Measurements from ENCODE around the gene CCDC88A. TPM values are rescaled to one million over a fixed set of nuclear protein-coding genes. Genes with fewer than 3 reads are reported as not detected.

Gene CCDC88A
- total and polyA plus RNA-seq, 2 donors (not counting 3 experiments of a cell fraction or from before 2014, with no cell fraction given), result 21.1 to 77.4 TPM

DNA sequence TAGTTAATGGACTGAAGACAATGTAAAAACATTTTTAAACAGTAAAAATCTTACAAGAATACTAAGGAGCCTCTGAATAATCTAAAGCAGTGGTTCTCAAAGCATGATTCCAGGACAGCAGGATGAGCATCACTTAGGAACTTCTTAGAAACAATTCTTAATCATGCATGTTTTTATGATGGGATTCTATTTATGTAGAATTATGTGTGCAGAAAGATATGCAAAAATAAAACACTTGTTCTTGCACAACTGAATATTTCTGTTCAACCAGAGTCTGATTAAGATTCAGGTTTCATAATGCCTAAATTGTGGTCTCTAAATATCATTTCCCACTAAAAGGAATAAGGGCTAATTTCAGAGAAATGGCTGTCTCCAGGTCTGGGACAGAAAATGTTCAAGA is 81.4 kb downstream of the CCDC88A start:
- Histone ChIP-seq H3K36me3 (ENCODE audit: control insufficient read depth in 2 of 2, extremely low read depth in 1 of 2, insufficient read depth in 2 of 2, low read length in 2 of 2) (peaks cover 0 to under 1% of the 10 kb centered on the region in 2 experiments), H3K27me3 (ENCODE audit: control insufficient read depth in 2 of 2, insufficient read depth in 2 of 2, low read length in 2 of 2) (no peaks in the 10 kb centered on the region), H3K4me3 (replicated peaks in 1 of 3; ENCODE audit: insufficient read depth in 1 of 3, low read depth in 1 of 3, low read length in 3 of 3) (no peak overlapping the region), H3K27ac (ENCODE audit: insufficient read depth, low read depth, low read length) (no peak overlapping the region), H3K9ac (replicated peaks; ENCODE audit: extremely low read depth, insufficient read depth, low read length) (no peak overlapping the region), H2AFZ (ENCODE audit: low read depth, low read length) (no peak overlapping the region), H3K4me1 (ENCODE audit: control insufficient read depth, extremely low read depth, insufficient read depth, low read length) (no peaks in the 10 kb centered on the region), H3K79me2 (ENCODE audit: control insufficient read depth, insufficient read depth, low read length) (no peaks in the 10 kb centered on the region), H3K4me2 (ENCODE audit: insufficient read depth, low read length) (no peak overlapping the region), H3K9me3 (replicated peaks; ENCODE audit: control insufficient read depth, insufficient read depth, low read length) (no peaks in the 10 kb centered on the region), H4K20me1 (replicated peaks; ENCODE audit: control insufficient read depth, extremely low read depth, insufficient read depth, low read length) (no peaks in the 10 kb centered on the region), H3K9me1 (replicated peaks; ENCODE audit: control insufficient read depth, extremely low read depth, insufficient read depth, low read length) (no peaks in the 10 kb centered on the region)
- FAIRE-seq, result no peak
- dilution Hi-C loops (cut with MboI; ENCODE audit: extremely low pct_ligation_motif_present, low sequenced_read_pairs) (no loop called here), intact Hi-C loops (cut with micrococcal nuclease) (no loop called here)
- no peak for TF ChIP-seq EZH2 (IDR thresholded peaks at IDR 0.05; ENCODE audit: borderline replicate concordance, low read depth, low read length, severe bottlenecking)
- TF ChIP-seq MYC (IDR thresholded peaks at IDR 0.05; ENCODE audit: low read depth, low read length), result no peak
- no peak for TF ChIP-seq POLR2AphosphoS5 (IDR thresholded peaks at IDR 0.05; ENCODE audit: insufficient read depth, low read depth, low read length)
- TF ChIP-seq, protein P1, sequence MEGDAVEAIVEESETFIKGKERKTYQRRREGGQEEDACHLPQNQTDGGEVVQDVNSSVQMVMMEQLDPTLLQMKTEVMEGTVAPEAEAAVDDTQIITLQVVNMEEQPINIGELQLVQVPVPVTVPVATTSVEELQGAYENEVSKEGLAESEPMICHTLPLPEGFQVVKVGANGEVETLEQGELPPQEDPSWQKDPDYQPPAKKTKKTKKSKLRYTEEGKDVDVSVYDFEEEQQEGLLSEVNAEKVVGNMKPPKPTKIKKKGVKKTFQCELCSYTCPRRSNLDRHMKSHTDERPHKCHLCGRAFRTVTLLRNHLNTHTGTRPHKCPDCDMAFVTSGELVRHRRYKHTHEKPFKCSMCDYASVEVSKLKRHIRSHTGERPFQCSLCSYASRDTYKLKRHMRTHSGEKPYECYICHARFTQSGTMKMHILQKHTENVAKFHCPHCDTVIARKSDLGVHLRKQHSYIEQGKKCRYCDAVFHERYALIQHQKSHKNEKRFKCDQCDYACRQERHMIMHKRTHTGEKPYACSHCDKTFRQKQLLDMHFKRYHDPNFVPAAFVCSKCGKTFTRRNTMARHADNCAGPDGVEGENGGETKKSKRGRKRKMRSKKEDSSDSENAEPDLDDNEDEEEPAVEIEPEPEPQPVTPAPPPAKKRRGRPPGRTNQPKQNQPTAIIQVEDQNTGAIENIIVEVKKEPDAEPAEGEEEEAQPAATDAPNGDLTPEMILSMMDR (IDR thresholded peaks at IDR 0.05; ENCODE audit: extremely low read depth in 1 of 2, insufficient read depth in 1 of 2, low read depth in 1 of 2, low read length in 2 of 2), result no peak
- TF ChIP-seq, protein P2, sequence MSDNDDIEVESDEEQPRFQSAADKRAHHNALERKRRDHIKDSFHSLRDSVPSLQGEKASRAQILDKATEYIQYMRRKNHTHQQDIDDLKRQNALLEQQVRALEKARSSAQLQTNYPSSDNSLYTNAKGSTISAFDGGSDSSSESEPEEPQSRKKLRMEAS (IDR thresholded peaks at IDR 0.05; ENCODE audit: insufficient read depth, insufficient read length), result no peak
- no peak for TF ChIP-seq JUN (IDR thresholded peaks at IDR 0.05; ENCODE audit: borderline replicate concordance, insufficient read depth, insufficient read length, low read depth)
- no peak for TF ChIP-seq FOS (IDR thresholded peaks at IDR 0.05; ENCODE audit: borderline replicate concordance, insufficient read depth, low read length)
- TF ChIP-seq POLR2A (IDR thresholded peaks at IDR 0.05; ENCODE audit: low read depth, low read length), result no peak
- TF ChIP-seq GATA2 (IDR thresholded peaks at IDR 0.05; ENCODE audit: insufficient read depth, insufficient read length, low read depth, low read length), result no peak
- ChIA-PET POLR2A (no interaction called here), CTCF (no interaction called here)
- DNase-seq (ENCODE audit: low read depth, low spot score), result no peak
- no TSS peak for BruUV-seq (replicated peaks)

Measured in endothelial cell of umbilical vein (primary cell).